Smooth muscle cell (in vitro differentiated cells): Measurements from ENCODE around the gene ACSL5. TPM values are rescaled to one million over a fixed set of nuclear protein-coding genes. Genes with fewer than 3 reads are reported as not detected.

ENCODE experiments used
- DNase-seq: peaks from one replicate; lab custom pipeline; 2025; ENCODE audit not compliant: unreplicated experiment; lab: John Stamatoyannopoulos, UW
- H2AFZ ChIP-seq: fragments of 200-600 bp; sonication (generic); 2 replicates; pipeline ENCODE4 v1.6.0; 2016; ENCODE audit warnings: antibody characterized with exemption, low read depth, mild to moderate bottlenecking
- H3F3A ChIP-seq: fragments of 200-600 bp; sonication (generic); 2 replicates; pipeline ENCODE4 v1.6.0; 2017; ENCODE audit warnings: antibody characterized with exemption, low read depth
- H3K27ac ChIP-seq: fragments of 200-600 bp; sonication (generic); 2 replicates; pipeline ENCODE4 v1.5.1; 2016; ENCODE audit warnings: low read depth, mild to moderate bottlenecking
- H3K27me3 ChIP-seq: fragments of 200-600 bp; sonication (generic); 2 replicates; pipeline ENCODE4 v1.6.1; 2016; ENCODE audit warnings: low read depth, mild to moderate bottlenecking
- H3K36me3 ChIP-seq: fragments of 200-600 bp; sonication (generic); 2 replicates; pipeline ENCODE4 v1.5.1; 2016; ENCODE audit warnings: low read depth
- H3K4me1 ChIP-seq: fragments of 200-600 bp; sonication (generic); 2 replicates; pipeline ENCODE4 v1.5.1; 2016; ENCODE audit warnings: low read depth
- H3K4me2 ChIP-seq: fragments of 200-600 bp; sonication (generic); 2 replicates; pipeline ENCODE4 v1.6.0; 2016; ENCODE audit warnings: mild to moderate bottlenecking
- H3K4me3 ChIP-seq: fragments of 200-600 bp; sonication (generic); 2 replicates; pipeline ENCODE4 v1.5.1; 2016; ENCODE audit warnings: mild to moderate bottlenecking
- H3K79me2 ChIP-seq: fragments of 200-600 bp; sonication (generic); 2 replicates; pipeline ENCODE4 v1.6.0; 2016; ENCODE audit warnings: low read depth, mild to moderate bottlenecking
- H3K9ac ChIP-seq: fragments of 200-600 bp; sonication (generic); 2 replicates; pipeline ENCODE4 v1.6.0; 2016; ENCODE audit warnings: low read depth
- H3K9me3 ChIP-seq: fragments of 200-600 bp; sonication (generic); replicated peaks from 2 replicates; pipeline ENCODE4 v1.5.1; 2016; ENCODE audit warnings: low read depth
- H4K20me1 ChIP-seq: fragments of 200-600 bp; sonication (generic); 2 replicates; pipeline ENCODE4 v1.6.0; 2016; ENCODE audit warnings: low read depth
- WGBS: methylation state at CpG from one replicate; pipeline ENCODE4 v1.1.7; 2016; ENCODE audit warnings: low lambda C conversion rate; 5-methylcytosine and 5-hydroxymethylcytosine counted together
- polyA plus RNA-seq: library from polyadenylated mRNA; unstranded; fragments of >200 nt; fragmentation: Nextera tagmentation; extraction: Ambion mirVana; gene quantifications from 2 replicates; pipeline ENCODE4 v1.2.1, GENCODE V29; 2016
- total RNA-seq: library from RNA; depleted of rRNA; stranded (reverse); fragments of >200 nt; gene quantifications from 2 replicates; pipeline ENCODE4 v1.2.3, GENCODE V29; 2014
- TF ChIP-seq, protein P1 (sequence below): fragments of 200-600 bp; sonication (generic); IDR thresholded peaks from 2 replicates; pipeline ENCODE4 v1.5.1; 2017; ENCODE audit warnings: borderline replicate concordance, mild to moderate bottlenecking, antibody characterized with exemption; ENCODE audit not compliant: insufficient read depth, poor library complexity, severe bottlenecking

Gene ACSL5
- total and polyA plus RNA-seq, 2 experiments from 2014 or later, result 0.61 TPM; not detected in 1

DNA sequence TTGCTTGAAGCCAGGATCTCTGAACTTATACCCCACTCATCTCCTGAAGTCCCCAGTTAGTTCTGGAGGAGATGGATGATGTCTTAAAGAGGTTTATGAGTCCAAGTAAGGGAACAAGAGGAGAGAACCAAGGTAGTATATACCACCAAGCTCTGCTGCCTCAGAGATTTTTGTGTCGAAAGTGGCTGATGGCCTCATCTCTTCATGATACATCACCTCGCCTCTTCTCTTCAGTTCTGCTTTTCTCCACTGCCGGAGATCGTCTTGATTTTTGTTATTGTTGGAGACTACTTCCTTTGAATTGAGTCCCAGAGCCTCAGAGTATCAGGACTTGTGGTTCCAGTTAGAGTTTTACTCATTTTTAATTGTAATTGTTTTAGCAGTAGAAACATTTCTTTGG is 75.0 kb downstream of the ACSL5 start:
- no peak overlapping the region for H3K4me3 ChIP-seq
- H3K36me3 ChIP-seq, result no peaks in the 10 kb centered on the region
- H4K20me1 ChIP-seq, result no peaks in the 10 kb centered on the region
- no peaks in the 10 kb centered on the region for H3K27me3 ChIP-seq
- H3F3A ChIP-seq, result no peaks in the 10 kb centered on the region
- H3K9me3 ChIP-seq, result no peaks in the 10 kb centered on the region
- peaks cover 13% of the 10 kb centered on the region for H3K4me1 ChIP-seq
- TF ChIP-seq, protein P1, sequence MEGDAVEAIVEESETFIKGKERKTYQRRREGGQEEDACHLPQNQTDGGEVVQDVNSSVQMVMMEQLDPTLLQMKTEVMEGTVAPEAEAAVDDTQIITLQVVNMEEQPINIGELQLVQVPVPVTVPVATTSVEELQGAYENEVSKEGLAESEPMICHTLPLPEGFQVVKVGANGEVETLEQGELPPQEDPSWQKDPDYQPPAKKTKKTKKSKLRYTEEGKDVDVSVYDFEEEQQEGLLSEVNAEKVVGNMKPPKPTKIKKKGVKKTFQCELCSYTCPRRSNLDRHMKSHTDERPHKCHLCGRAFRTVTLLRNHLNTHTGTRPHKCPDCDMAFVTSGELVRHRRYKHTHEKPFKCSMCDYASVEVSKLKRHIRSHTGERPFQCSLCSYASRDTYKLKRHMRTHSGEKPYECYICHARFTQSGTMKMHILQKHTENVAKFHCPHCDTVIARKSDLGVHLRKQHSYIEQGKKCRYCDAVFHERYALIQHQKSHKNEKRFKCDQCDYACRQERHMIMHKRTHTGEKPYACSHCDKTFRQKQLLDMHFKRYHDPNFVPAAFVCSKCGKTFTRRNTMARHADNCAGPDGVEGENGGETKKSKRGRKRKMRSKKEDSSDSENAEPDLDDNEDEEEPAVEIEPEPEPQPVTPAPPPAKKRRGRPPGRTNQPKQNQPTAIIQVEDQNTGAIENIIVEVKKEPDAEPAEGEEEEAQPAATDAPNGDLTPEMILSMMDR, result no peak
- DNase-seq, result no peak
- H3K9ac ChIP-seq, result no peak overlapping the region
- H3K4me2 ChIP-seq, result no peak overlapping the region
- WGBS, result 97% methylated on average over 4 of the region's 4 CpGs
- peaks cover 57% of the 10 kb centered on the region for H3K79me2 ChIP-seq
- no peak overlapping the region for H3K27ac ChIP-seq
- H2AFZ ChIP-seq, result no peak overlapping the region

DNA sequence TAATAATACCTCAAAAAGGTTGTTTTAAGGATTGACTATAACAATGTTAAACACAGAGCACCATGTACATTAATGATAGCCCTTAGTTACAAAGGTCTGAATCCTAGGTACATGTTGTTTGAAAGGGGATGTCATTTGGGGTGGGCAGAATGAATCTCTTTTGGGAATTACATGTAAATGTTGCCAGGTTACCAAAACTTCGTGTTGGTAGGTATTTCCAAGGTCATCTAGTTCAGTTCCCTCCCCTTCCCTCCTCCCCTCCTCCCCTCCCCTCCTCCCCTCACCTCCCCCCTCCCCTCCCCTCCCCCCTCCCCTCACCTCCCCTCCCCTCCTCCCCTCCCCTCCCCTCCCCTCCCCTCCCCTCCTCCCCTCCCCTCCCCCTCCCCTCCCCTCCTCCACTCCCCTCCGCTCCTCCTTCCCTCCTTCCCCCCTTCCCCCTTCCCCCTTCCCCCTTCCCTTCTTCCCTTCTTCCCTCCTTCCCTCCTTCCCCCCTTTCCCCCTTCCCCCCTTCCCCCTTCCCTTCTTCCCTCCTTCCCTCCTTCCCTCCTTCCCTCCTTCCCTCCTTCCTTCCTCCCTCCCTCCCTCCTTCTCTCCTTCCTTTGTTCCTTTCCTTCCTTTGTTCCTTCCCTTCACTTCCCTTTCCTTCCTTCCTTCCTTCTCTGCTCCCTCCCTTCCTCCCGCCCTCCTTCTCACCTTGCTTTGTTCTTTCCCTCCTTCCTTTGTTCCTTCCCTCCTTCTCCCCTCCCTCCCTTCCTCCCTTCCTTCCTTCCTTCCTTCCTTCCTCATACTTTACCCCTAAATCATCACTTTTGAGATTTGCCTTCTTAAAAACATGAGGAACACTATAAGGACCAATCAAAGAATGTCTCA is 81.2 kb downstream of the ACSL5 start:
- no peak for DNase-seq
- H3K36me3 ChIP-seq, result no peaks in the 10 kb centered on the region
- H4K20me1 ChIP-seq, result peaks cover 17% of the 10 kb centered on the region
- H3F3A ChIP-seq, result no peaks in the 10 kb centered on the region
- H3K4me1 ChIP-seq, result no peaks in the 10 kb centered on the region
- no peak overlapping the region for H3K4me3 ChIP-seq
- no peak overlapping the region for H2AFZ ChIP-seq
- H3K27ac ChIP-seq, result no peak overlapping the region
- H3K27me3 ChIP-seq, result no peaks in the 10 kb centered on the region
- H3K4me2 ChIP-seq, result no peak overlapping the region
- H3K79me2 ChIP-seq, result peaks cover 21% of the 10 kb centered on the region
- no peaks in the 10 kb centered on the region for H3K9me3 ChIP-seq
- TF ChIP-seq, protein P1, result no peak
- H3K9ac ChIP-seq, result no peak overlapping the region
- WGBS, result 100% methylated on average over 1 of the region's 3 CpGs

DNA sequence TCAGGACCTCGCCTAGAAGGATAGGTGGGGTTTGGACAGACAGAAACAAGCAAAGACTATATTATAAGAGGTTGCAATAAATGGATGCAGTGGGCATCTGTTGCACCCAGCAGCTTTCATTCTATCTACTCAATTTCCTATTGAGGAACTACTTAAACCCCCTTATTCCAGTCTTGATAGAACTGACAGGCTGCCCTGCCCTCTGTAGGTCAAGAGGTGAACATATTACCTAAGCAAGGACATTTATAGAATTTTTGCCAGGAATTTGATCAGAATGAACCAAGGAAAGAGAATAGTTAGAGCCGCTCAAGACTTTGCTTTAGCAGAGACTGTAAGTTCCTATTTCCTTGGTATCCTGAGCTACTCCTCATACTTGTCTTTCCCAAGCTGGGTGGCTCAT is 82.6 kb downstream of the ACSL5 start:
- TF ChIP-seq, protein P1, result no peak
- H2AFZ ChIP-seq, result no peak overlapping the region
- 92% methylated on average over 2 of the region's 2 CpGs for WGBS
- H3F3A ChIP-seq, result no peaks in the 10 kb centered on the region
- H3K79me2 ChIP-seq, result peaks cover 9% of the 10 kb centered on the region
- H3K27ac ChIP-seq, result no peak overlapping the region
- no peak overlapping the region for H3K4me2 ChIP-seq
- peaks cover 17% of the 10 kb centered on the region for H4K20me1 ChIP-seq
- no peaks in the 10 kb centered on the region for H3K9me3 ChIP-seq
- H3K27me3 ChIP-seq, result no peaks in the 10 kb centered on the region
- no peak overlapping the region for H3K9ac ChIP-seq
- H3K4me3 ChIP-seq, result no peak overlapping the region
- DNase-seq, result no peak
- H3K4me1 ChIP-seq, result no peaks in the 10 kb centered on the region
- no peaks in the 10 kb centered on the region for H3K36me3 ChIP-seq

DNA sequence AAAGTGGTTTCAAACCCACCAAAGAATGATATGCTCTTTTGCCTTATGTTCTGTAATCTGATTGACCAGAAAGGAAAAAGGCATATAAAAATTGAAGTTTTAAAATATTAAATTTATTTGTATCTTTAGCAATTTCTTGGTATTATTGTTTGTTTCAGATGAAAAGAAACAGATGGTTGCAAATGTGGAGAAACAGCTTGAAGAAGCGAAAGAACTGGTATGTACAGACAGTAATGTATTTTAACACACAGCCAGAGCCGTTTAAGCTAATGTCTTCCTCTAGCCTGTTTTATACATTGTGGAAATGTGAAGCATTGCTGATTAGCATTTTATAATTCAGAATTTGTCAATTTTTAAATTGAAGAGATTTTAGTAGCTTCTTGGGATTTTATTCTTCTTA is 86.5 kb downstream of the ACSL5 start:
- 92% methylated on average over 2 of the region's 2 CpGs for WGBS
- Histone ChIP-seq H3K9ac (no peak overlapping the region), H3K4me2 (no peak overlapping the region), H3F3A (no peaks in the 10 kb centered on the region), H4K20me1 (peaks cover 22% of the 10 kb centered on the region), H3K27me3 (no peaks in the 10 kb centered on the region), H3K4me1 (no peaks in the 10 kb centered on the region), H2AFZ (no peak overlapping the region), H3K4me3 (no peak overlapping the region), H3K79me2 (no peaks in the 10 kb centered on the region), H3K27ac (peak overlapping the region; percentile 72), H3K9me3 (no peaks in the 10 kb centered on the region), H3K36me3 (peaks cover 7% of the 10 kb centered on the region)
- TF ChIP-seq, protein P1, result no peak
- no peak for DNase-seq
